Bone marrow (tissue), 2 donors: ENCODE data around the gene SEMA4F.

Experiments
- DNase-seq, 2 donors: peaks; one replicate each; lab custom pipeline; 2025; lab: John Stamatoyannopoulos, UW

The SEMA4F gene

DNA sequence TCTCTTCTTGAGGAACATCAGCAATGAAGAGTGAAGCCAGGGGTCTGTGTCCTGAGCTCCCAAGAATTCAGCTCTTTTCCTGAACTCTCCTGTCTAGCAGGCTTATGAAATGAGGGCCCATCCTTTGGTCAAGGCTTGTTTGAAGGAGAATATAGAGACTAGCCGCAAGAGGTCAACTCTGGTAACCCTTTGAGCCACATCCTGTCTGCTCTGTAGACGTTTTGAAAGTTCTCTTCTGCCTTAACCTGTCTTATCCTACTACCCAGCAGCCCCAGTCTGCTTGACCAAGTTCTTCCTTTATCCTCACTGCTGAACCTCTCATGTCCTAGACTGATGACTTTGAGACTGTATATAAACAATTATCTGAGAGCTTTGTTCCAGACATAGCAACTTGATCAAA lies 5.4 kb downstream of the SEMA4F start:
- no peak for DNase-seq

DNA sequence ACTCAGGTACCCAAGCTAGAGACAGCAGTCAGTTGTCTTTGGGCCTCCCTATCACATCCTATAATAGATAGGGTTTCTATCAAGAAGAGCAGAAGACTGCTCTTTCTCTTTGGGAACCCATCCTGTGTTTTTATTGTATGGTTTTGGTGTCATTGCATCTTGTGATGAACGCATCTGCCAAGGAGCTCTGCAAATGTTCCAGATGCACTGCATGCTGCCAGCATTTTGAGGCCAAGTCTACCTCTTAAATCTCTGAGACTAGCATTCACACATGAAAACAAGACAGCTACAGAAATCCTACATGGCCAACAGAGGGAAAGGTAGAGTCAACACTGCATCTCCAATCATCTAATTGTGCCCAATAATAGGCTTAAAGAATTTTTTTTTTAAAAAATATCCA lies 14.0 kb downstream of the SEMA4F start:
- no peak for DNase-seq

DNA sequence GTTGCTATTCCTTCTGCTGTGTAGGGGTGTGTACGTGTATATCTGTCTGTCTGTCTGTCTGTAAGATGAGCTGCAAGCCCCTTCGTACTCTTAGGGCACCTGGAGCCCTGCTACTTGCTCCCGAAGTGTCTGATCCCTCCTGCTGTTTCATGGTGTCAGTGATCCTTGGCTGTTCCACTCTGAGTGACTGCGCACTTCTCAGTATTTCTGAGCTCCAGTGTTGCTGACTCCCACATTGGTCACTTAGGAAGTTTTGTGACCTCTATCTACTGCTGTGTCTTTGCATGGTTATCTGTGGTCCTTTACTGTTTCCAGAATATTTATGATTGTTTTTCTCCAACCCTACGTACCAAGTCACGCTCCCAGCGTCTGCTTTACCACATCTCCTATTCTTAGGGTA lies 16.2 kb downstream of the SEMA4F start:
- no peak for DNase-seq

DNA sequence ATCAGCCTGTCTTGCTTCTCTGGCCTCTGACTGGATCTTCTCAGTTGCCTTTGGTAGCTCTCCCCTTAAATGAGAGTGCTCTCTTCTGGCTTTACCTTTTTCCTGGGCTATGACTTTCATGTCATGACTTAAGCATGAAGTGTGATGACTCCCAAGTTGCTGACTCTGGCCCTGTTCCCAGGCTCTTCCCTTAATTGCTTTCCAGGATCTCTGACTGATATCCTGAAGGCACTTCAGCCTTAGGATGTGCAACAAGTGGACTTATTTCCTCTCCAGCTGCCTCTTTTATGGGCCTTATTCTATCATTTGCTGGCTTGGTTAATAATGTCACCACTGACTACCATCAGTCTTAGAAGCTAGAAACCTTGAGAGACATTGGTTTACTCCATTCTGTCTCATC lies 17.4 kb downstream of the SEMA4F start:
- no peak for DNase-seq

DNA sequence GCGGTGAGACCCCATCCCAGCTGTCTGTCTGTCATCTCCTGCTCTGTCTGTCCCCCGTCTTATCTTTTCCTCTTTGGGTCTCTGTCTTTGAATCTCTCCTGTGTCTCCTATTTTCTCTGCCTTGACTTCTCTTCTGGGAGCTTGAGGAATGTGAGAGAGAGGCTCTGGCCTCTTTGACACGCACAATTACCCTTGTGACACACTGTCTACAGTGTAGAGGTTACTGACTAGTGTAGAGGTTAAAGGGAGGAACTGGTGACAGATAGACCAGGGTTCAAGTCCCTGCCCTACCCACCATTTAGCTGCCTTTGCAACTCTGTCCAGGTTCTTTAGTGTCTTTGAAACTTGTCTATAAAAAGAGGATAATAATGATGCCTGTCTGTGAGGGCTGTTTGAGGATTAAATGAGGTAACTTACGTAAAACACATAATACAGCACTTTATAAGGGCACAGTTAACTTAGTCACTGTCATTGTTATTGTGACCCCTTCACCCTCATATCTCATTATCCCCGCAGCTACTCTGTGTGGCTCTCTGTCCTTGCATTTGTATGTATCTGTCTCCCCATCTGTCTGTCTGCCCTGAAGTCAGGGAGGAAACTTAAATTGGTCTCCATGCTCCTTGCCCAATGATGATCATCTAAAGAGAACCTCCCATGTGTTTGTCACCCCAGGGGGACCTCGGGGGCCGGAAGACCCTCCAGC lies 19.9 kb downstream of the SEMA4F start:
- DNase-seq, result no peak

DNA sequence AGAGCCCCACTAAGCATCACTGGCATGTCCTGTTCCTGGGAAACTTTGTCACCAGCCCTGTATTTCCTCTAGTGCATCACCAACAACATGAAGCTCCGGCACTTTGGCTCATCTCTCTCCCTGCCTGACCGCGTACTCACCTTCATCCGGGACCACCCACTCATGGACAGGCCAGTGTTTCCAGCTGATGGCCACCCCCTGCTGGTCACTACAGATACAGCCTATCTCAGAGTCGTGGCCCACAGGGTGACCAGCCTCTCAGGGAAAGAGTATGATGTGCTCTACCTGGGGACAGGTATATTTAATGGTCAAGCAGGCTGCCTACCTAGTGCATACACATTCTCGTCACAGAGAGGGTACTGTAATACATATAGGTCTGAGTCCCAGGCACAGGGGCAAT lies 21.0 kb downstream of the SEMA4F start:
- DNase-seq, result no peak

DNA sequence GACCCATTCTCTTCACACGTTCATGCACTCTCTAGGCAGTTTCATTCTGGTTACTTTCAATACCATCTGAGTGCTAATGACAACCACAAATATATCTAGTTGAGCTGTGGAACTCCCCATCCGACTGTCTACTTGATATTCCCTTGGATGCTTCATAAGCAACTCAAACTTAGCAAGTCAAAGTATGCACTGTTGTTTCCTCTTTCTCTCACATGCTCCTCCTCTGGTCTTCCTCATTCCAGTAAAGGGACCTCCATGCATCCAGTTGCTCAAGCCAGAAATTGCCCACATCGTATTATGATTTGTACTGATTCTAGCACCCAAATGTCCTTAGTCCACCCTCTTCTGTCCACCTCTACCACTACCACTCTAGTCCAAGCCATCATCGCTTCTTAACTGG lies 22.3 kb downstream of the SEMA4F start:
- no peak for DNase-seq

DNA sequence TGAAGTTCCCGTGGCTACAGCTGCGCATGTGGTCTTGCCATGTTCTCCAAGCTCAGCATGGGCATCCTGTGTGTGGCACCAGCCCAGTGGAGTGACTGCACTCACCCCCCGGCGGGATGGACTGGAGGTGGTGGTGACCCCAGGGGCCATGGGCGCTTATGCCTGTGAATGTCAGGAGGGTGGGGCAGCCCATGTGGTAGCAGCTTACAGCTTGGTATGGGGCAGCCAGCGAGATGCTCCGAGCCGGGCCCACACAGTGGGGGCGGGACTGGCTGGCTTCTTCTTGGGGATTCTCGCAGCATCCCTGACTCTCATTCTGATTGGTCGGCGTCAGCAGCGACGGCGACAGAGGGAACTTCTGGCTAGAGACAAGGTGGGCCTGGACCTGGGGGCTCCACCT lies 25.6 kb downstream of the SEMA4F start:
- no peak for DNase-seq

DNA sequence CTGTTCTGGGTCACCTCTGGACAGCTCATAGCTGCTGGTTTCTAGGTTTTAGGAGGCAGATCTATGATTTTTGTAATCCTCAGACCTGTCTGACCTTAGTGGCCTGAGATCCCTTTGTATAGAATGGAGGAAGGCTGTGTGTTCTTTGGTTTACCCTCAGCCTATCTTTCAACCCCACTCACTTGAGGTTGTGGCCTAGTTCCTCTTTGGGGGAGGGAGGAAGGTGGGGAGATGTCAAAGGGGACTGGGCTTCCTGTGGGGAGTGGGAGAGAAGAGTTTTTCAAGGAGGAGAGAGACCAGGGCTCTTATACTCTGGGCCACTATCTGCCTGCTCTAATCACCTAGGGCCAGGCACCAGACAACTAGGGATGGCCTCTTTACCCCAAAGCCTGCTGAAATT lies 28.5 kb downstream of the SEMA4F start:
- no peak for DNase-seq

DNA sequence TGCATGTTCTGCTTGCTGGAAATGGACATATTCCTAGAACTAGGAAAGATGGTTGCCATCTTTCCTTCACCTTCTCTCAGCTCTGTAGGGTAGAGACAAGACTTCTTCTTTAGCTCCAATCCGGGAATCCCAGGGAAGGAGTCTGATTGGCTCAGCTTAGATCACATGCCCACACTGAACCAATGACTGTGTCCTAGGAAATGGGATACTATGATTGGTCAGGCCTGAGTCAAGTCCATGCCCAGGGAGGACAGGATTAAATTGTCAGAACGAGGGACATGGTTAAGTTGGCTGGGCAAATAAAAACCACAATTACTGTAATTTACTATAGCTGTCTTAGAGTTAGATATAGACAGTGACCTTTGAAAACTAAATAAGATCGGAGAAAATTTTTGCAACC lies 31.4 kb downstream of the SEMA4F start:
- no peak for DNase-seq

DNA sequence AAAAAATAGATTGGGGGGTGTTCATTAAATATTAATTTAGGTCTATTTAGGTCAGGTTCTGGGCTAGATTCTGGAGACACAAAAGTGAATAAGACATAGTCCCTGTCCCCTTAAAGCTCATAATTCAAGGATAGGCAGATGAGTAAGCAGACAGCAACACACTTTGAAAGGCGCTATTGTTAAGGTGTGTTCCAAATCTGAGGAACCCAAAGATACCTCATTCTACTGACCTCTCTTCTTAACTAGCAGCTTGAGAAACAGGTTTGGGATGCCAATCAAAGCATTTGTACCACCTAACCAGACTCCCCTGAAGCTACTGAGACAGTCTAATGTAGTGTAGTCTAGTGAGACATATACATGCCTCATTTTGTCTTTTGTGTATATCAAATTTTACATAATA lies 34.8 kb downstream of the SEMA4F start:
- DNase-seq, result no peak

DNA sequence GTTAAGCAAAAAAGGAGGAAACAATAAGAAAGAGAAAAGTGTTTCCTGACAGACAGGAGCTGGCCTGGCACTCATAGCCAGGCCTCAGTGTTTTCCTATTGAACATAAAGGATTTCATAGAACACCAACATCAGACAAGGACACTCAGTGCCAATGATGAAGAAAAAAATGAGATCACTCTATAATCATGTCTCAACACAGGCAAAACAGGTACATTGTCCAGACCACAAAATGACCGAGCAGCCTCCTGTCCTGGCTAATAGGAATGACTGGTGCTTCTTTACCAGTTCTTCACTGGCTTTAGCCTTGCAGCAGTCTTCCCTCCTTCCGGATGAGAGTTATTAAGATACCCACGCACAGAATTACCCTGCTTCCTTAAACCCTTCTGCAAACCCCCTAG lies 35.6 kb downstream of the SEMA4F start:
- DNase-seq, result no peak

DNA sequence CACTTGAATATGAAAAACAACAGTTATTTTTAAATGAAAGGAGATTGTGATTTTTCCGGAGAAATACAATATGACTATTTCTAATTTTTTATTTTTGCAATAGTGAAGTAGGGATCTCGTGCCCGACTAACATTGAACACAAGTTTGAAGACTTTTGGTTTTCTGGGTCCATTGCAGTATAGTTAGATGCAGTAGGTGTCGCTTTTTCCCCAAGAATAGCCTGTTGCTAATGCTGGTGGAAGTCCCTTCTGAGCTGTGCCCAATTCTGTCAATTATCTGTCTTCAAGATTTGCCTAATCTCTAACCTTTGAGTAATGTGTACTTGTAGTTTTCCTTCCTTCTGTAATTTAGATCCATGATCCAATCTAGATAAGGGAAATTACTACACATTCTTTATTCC lies 36.5 kb downstream of the SEMA4F start:
- DNase-seq, result peak in 1 of 2 donors; percentile 71

DNA sequence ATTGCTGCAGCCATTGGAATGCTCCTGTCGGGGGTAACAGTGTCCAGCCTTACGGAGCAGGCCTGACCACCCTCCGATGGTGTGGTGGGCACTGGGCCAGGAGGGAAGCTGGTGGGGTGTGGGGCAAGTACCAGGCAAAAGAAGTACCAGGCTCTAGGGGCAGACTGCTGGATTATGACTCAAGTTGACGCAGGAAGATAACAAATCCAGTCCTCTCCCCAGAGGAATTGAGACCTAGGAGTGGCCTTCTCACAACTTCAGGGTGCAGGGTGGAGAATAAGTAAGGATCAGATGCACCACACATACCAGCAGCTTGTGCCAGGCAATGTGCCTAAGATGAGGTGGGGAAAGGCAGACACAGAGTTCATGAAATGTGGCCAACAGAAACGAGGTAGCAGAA lies 37.9 kb downstream of the SEMA4F start:
- no peak for DNase-seq

DNA sequence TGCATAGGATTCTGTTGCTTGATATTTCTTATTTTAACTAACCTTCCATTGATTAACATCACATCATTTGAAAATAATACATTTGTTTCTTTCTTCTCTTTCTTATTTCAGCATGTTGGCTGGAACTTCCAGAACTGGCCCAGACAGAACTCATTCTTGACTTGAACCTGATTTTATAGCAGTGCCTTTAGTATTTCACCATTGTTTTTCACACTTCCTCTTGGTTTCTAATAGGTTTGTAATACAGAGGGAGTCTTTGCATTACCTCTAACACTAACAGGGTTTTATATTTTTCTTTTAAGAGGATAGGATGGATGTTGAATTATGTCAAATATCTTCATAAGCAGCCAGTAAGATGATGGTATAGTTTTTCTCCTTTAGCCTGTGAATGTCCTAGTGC lies 39.2 kb downstream of the SEMA4F start:
- DNase-seq, result no peak

DNA sequence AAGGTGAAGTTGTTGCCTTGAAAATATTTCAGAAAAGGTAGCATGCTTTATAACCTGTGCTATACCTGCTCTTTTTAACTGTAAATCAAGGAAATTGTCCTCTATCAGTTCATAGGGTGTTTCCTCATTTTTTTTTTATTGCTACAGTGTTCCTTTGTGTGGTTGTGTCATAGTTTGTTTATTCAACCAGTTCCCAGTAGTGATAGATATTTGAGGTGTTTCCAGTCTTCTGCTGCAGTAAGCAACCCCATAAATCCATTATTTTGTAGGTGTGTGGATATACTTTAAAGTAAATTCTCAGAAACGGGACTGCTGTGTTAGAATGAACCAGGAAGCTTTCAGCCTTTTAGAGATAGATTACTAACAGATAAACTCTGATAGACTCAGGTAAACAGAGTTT lies 39.6 kb downstream of the SEMA4F start:
- no peak for DNase-seq

DNA sequence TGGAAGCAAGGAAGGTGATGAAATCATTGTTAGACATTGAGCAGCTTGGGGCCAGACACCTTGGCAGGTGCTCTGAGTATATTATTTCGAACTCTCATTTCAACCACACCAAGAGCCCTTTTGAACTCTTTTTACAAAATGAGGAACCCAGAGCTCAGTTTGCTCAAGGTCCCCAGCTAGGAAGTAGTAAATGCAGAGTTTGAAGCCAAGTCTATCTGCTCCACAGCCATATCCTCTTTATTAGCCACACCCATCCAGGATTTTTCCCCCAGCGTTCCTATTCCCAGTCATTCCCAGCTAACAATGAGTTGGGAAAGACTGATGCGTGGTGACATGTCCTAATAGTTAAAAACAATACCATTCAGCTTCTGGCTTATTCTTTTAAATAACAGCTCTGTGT lies 40.2 kb downstream of the SEMA4F start:
- DNase-seq, result no peak

DNA sequence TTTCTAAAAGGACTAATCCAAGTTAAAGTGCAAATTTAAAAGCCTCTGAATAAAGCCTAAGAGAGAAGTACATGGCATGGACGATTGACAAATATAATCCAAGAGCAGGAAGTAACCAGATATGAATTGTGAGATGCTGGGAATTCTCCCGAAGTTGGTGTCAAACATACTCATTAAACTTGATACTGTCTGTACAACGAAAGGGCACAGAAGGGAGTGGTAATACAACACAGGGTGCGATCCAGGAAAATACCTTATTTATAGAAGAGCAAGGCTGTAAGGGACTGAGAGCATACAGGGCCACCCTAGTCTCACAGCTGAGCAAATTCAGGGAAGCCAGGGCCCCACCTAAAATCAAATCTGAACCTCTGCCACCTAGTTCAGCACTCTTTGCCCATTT lies 41.6 kb downstream of the SEMA4F start:
- no peak for DNase-seq

DNA sequence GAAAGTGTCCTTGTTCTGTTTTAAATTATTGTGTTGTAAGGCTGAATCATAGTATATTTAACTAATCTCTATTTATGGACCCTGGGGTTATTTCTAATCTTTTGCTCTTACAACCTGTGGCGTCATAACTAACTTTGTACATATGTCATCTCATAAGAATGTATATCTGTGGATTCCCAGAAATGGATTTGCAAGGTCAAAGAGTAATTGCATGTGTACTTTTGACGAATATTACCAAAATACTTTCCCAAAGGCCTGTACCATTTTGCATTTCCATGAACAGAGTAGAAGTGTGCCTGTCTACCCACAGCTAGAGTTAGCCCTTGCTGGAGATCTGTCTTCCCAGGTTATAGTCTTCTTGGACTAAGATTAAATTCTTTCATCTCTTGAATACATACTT lies 42.8 kb downstream of the SEMA4F start:
- no peak for DNase-seq

DNA sequence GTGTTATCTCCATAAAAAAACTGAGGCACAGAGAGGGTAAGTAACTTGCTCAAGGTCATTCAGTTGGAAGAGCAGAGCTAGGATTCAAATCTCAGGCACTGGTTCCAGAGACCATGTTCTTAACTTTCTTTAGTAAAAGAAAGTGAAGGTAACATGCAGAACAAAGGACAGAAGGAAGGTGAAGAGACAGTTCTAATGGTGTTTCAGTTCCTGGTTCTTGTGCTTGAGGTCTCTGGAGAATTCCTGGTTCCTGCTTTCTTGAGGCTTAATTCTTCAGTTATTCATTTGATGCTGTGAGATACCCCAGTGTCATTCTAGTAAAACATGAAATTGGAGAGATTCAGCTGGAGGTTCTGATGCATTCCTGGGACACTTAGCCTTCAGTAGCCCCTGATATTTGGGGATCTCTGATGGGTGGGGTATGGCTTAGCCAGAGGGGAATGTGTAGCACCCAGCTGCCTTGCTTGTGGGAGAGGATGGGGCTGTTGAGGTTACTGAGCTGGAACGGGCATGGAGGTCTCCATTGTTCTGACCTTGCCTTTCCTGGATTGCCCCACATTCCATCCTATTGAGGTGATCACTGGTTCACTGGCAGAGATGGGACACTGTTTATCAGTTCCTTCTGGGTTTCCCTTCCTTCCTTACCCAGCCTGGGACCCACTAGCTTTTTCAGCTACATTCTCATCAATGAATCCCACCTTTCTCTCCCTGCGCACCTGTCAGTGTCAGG lies 46.8 kb downstream of the SEMA4F start:
- no peak for DNase-seq

DNA sequence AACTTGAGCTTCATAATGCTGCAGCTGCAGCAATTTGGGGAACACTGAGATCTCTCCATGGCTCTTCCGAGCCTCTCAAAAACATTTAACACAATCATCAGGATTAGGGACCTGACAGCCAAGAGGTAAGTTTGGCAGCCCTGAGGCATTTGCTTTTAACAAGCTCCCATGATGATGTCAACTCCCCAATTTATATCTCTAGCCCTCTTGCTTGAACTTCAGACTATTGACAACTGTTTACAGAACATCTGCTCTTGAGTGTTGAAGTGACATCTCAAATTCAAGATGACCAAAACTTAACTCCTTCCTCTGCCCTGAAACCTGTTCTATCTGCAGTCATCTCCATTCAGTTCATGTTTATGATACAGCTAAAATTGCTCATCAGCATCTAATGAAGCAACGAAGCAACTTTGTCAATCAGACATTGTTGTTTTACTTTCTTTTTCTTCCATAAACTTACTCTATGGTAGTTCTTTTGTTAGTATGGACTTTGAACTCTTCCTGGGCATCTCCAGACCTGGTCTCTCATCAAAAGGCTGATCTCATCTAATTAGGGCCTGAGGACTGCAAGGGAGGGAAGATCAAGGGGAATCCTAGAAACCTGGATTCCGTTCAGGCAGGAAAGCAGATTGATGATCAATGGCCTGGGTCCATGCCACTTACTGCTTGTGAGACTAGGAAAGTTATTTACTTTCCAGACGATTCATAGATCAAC lies 48.1 kb downstream of the SEMA4F start:
- DNase-seq, result no peak

DNA sequence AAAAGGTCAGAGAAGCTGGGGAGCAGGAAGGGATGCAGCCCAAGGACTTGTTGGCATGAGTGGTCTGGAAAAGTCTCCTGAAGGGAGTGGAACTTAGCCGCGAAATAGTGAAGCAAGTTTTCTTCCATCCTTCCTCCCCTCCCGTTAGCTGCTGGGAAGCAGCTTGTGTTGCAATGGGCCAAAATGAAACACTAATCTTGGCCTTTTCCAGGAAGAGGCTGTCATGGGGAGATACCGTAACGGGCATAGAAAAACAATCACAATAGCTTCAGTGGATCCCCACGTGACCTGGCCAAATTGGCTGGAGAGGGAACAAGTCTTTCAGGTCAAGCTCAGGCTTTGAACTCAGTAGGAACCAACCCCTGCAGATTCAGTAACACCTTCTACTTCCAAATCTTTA lies 49.3 kb downstream of the SEMA4F start:
- no peak for DNase-seq

DNA sequence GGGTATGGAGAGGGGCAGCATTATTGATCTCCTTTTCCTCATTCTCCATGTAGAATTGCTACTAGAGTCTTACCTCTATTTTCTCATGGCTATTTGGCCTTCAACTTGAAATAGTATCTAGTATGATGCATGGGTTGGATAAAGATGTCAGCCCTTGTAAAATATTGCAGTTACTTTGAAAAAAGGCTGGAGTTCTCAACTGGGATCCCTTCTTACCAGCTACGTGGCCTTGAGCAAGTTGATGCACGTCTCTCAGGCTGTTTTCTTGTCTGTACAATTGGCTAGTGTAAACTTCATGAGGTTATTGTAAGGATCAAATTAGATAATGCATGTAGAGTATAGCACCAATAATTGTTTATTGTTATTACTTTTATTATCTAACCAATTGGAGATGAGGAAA lies 50.2 kb downstream of the SEMA4F start:
- DNase-seq, result no peak
